H9 (cell line): ENCODE results near the gene DGUOK. TPM values are rescaled to one million over a fixed set of nuclear protein-coding genes. Genes with fewer than 3 reads are reported as not detected.

Experiments used
- DNase-seq: peaks from one replicate; pipeline ENCODE4 v3.0.0-alpha.2; 2017
- H2AFZ ChIP-seq: one replicate; pipeline ENCODE4 v1.6.1; 2013; ENCODE audit warnings: mild to moderate bottlenecking, low read length, control low read depth, moderate library complexity
- H2AK5ac ChIP-seq: 2 replicates; pipeline ENCODE4 v1.6.1; 2013; ENCODE audit warnings: low read length, control low read depth, mixed read lengths; ENCODE audit not compliant: insufficient read length
- H2BK120ac ChIP-seq: one replicate; pipeline ENCODE4 v1.6.1; 2013; ENCODE audit warnings: low read depth, mild to moderate bottlenecking, low read length, control low read depth, inconsistent platforms; ENCODE audit not compliant: poor library complexity, severe bottlenecking
- H2BK12ac ChIP-seq: 2 replicates; pipeline ENCODE4 v1.6.1; 2013; ENCODE audit warnings: low read length, control low read depth, mixed read lengths, low read depth; ENCODE audit not compliant: insufficient read length
- H2BK15ac ChIP-seq: 2 replicates; pipeline ENCODE4 v1.6.1; 2013; ENCODE audit warnings: low read depth, low read length, control low read depth
- H2BK20ac ChIP-seq: one replicate; pipeline ENCODE4 v1.6.1; 2013; ENCODE audit warnings: low read depth, mild to moderate bottlenecking, low read length, control low read depth, inconsistent platforms; ENCODE audit not compliant: poor library complexity, severe bottlenecking
- H2BK5ac ChIP-seq: 2 replicates; pipeline ENCODE4 v1.6.1; 2013; ENCODE audit warnings: low read length, control low read depth, mixed read lengths; ENCODE audit not compliant: insufficient read length
- H3K14ac ChIP-seq: 2 replicates; pipeline ENCODE4 v1.6.1; 2013; ENCODE audit warnings: low read length, control low read depth; ENCODE audit not compliant: insufficient read depth
- H3K18ac ChIP-seq: 2 replicates; pipeline ENCODE4 v1.6.1; 2013; ENCODE audit warnings: low read depth, mild to moderate bottlenecking, mixed read lengths, low read length, control low read depth; ENCODE audit not compliant: insufficient read length
- H3K23ac ChIP-seq: 2 replicates; pipeline ENCODE4 v1.6.1; 2013; ENCODE audit warnings: low read length, control low read depth, mixed read lengths, low read depth; ENCODE audit not compliant: insufficient read length
- H3K23me2 ChIP-seq: 2 replicates; pipeline ENCODE4 v1.6.1; 2013; ENCODE audit warnings: low read depth, mild to moderate bottlenecking, mixed read lengths, low read length, control low read depth; ENCODE audit not compliant: insufficient read length, poor library complexity, severe bottlenecking
- H3K27ac ChIP-seq: 2 replicates; pipeline ENCODE4 v1.5.1; 2013; ENCODE audit warnings: low read length, control low read depth, mixed read lengths, low read depth; ENCODE audit not compliant: insufficient read length
- H3K27me3 ChIP-seq: 2 replicates; pipeline ENCODE4 v1.6.1; 2013; ENCODE audit warnings: low read length, control low read depth, inconsistent platforms; ENCODE audit not compliant: insufficient read depth
- H3K4ac ChIP-seq: 2 replicates; pipeline ENCODE4 v1.6.1; 2013; ENCODE audit warnings: low read depth, mild to moderate bottlenecking, control low read depth, inconsistent platforms, low read length, moderate library complexity
- H3K4me1 ChIP-seq: 2 replicates; pipeline ENCODE4 v1.6.1; 2013; ENCODE audit warnings: low read length, control low read depth, inconsistent platforms; ENCODE audit not compliant: insufficient read depth
- H3K4me2 ChIP-seq: 2 replicates; pipeline ENCODE4 v1.6.1; 2013; ENCODE audit warnings: low read length, control low read depth, mixed read lengths; ENCODE audit not compliant: insufficient read length, insufficient read depth
- H3K56ac ChIP-seq: 2 replicates; pipeline ENCODE4 v1.6.1; 2013; ENCODE audit warnings: low read depth, mild to moderate bottlenecking, mixed read lengths, low read length, control low read depth; ENCODE audit not compliant: insufficient read length
- H3K79me1 ChIP-seq: 2 replicates; pipeline ENCODE4 v1.6.1; 2013; ENCODE audit warnings: low read depth, mild to moderate bottlenecking, moderate library complexity, low read length, control low read depth, inconsistent platforms; ENCODE audit not compliant: insufficient read depth, poor library complexity, severe bottlenecking
- H3K79me2 ChIP-seq: 2 replicates; pipeline ENCODE4 v1.6.1; 2013; ENCODE audit warnings: low read length, control low read depth, inconsistent platforms; ENCODE audit not compliant: insufficient read depth
- H3K9ac ChIP-seq: 2 replicates; pipeline ENCODE4 v1.6.1; 2013; ENCODE audit warnings: low read length, control low read depth, mixed read lengths; ENCODE audit not compliant: insufficient read length; ENCODE audit errors: extremely low read depth
- H3K9me3 ChIP-seq: one replicate; pipeline ENCODE4 v1.6.1; 2013; ENCODE audit warnings: low read depth, low read length, inconsistent platforms; ENCODE audit not compliant: control insufficient read depth
- H3T11ph ChIP-seq: one replicate; pipeline ENCODE4 v1.6.1; 2013; ENCODE audit warnings: mild to moderate bottlenecking, low read length, control low read depth, inconsistent platforms
- H4K20me1 ChIP-seq: one replicate; pipeline ENCODE4 v1.6.1; 2013; ENCODE audit not compliant: control insufficient read depth, insufficient read length, insufficient read depth
- H4K5ac ChIP-seq: 2 replicates; pipeline ENCODE4 v1.6.1; 2013; ENCODE audit warnings: low read depth, mild to moderate bottlenecking, mixed read lengths, low read length, control low read depth; ENCODE audit not compliant: insufficient read length
- H4K8ac ChIP-seq: replicated peaks from 2 replicates; pipeline ENCODE4 v1.6.1; 2013; ENCODE audit warnings: low read length, control low read depth, mixed read lengths, low read depth; ENCODE audit not compliant: insufficient read length
- H4K91ac ChIP-seq: 2 replicates; pipeline ENCODE4 v1.6.1; 2013; ENCODE audit warnings: low read depth, mild to moderate bottlenecking, moderate library complexity, mixed read lengths, low read length, control low read depth; ENCODE audit not compliant: insufficient read length
- H3K27ac Mint-ChIP-seq, 3 experiments: 2 replicates in 2 of 3; 3 replicates in 1 of 3; pipeline ENCODE4 v1.8.0; 2020 to 2021; ENCODE audit warnings: mixed read lengths in 3 of 3, mild to moderate bottlenecking in 1 of 3, moderate library complexity in 1 of 3
- H3K27me3 Mint-ChIP-seq: 2 replicates; pipeline ENCODE4 v1.8.0; 2021; ENCODE audit warnings: low read depth, mild to moderate bottlenecking, moderate library complexity, mixed read lengths
- H3K36me3 Mint-ChIP-seq, 3 experiments: 2 replicates in 2 of 3; 3 replicates in 1 of 3; pipeline ENCODE4 v1.8.0; 2020 to 2021; ENCODE audit warnings: low read depth in 3 of 3, mixed read lengths in 3 of 3; ENCODE audit not compliant: insufficient read depth in 1 of 3
- H3K4me1 Mint-ChIP-seq, 2 experiments: 2 replicates each; pipeline ENCODE4 v1.8.0; 2020; ENCODE audit warnings: mixed read lengths in 2 of 2
- H3K4me3 Mint-ChIP-seq, 2 experiments: 2 replicates in 1 of 2; 3 replicates in 1 of 2; pipeline ENCODE4 v1.8.0; 2020 to 2021; ENCODE audit warnings: mild to moderate bottlenecking in 2 of 2, mixed read lengths in 2 of 2, moderate library complexity in 1 of 2
- H3K9me3 Mint-ChIP-seq, 2 experiments: 2 replicates in 1 of 2; 3 replicates in 1 of 2; pipeline ENCODE4 v1.8.0; 2020; ENCODE audit warnings: mild to moderate bottlenecking in 2 of 2, mixed read lengths in 2 of 2, moderate library complexity in 1 of 2
- CTCF ChIP-seq: fragments of 200-600 bp; sonication (generic); conservative IDR thresholded peaks from 3 replicates; pipeline ENCODE4 v1.8.0; 2021; ENCODE audit warnings: antibody characterized with exemption, mild to moderate bottlenecking
- WGBS: extraction: QIAGEN DNeasy Blood & Tissue Kit; methylation state at CpG from one replicate; pipeline ENCODE4 v1.1.7; 2013; ENCODE audit warnings: missing lambda C conversion rate, low lambda C conversion rate, mixed read lengths; ENCODE audit not compliant: insufficient read length; ENCODE audit errors: extremely low coverage; 5-methylcytosine and 5-hydroxymethylcytosine counted together
- total RNA-seq: library from RNA; stranded (reverse); gene quantifications from 2 replicates; pipeline ENCODE4 v1.2.1, GENCODE V29; 2021

The DGUOK gene
- total RNA-seq, 1 experiment from 2014 or later, result 98.5 TPM

GRCh38 chr2:73896362-73897239 lies 30.1 kb upstream of the DGUOK start:
- H4K20me1 ChIP-seq, result no peaks in the 10 kb centered on the region
- Mint-ChIP-seq H3K4me3 (no peak overlapping the region; a peak in 1 of 5 replicates), H3K36me3 (no peaks in the 10 kb centered on the region; a peak in 1 of 7 replicates), H3K27me3 (no peaks in the 10 kb centered on the region; the same call in 1 of the 2 replicates), H3K4me1 (peaks cover 8 to 13% of the 10 kb centered on the region in 2 experiments; a peak in 3 of 4 replicates), H3K9me3 (no peaks in the 10 kb centered on the region), H3K27ac (no peak overlapping the region; a peak in 1 of 7 replicates)
- no peak overlapping the region for H2AK5ac ChIP-seq
- H3K23ac ChIP-seq, result no peak overlapping the region
- H3K27ac ChIP-seq, result no peak overlapping the region
- no peak overlapping the region for H2BK120ac ChIP-seq
- no peaks in the 10 kb centered on the region for H3K27me3 ChIP-seq
- H2BK12ac ChIP-seq, result no peak overlapping the region
- no peak for DNase-seq
- no peak overlapping the region for H3K14ac ChIP-seq
- no CpG with 5 or more reads among the region's 15 CpGs for WGBS
- no peaks in the 10 kb centered on the region for H3K79me2 ChIP-seq
- H4K5ac ChIP-seq, result no peak overlapping the region
- H3K9ac ChIP-seq, result no peak overlapping the region
- no peak overlapping the region for H3K18ac ChIP-seq
- H2AFZ ChIP-seq, result no peak overlapping the region
- H3K4me1 ChIP-seq, result no peaks in the 10 kb centered on the region
- no peaks in the 10 kb centered on the region for H3K23me2 ChIP-seq
- H4K8ac ChIP-seq, result no peak overlapping the region
- no peak overlapping the region for H3T11ph ChIP-seq
- H2BK20ac ChIP-seq, result no peak overlapping the region
- H3K56ac ChIP-seq, result no peak overlapping the region
- no peak overlapping the region for H3K4ac ChIP-seq
- H2BK15ac ChIP-seq, result no peak overlapping the region
- H3K9me3 ChIP-seq, result no peaks in the 10 kb centered on the region
- TF ChIP-seq CTCF, result no peak
- no peak overlapping the region for H4K91ac ChIP-seq
- no peak overlapping the region for H3K4me2 ChIP-seq
- H2BK5ac ChIP-seq, result no peak overlapping the region
- no peaks in the 10 kb centered on the region for H3K79me1 ChIP-seq
